ENCODE results near the gene ABLIM3.

DNA sequence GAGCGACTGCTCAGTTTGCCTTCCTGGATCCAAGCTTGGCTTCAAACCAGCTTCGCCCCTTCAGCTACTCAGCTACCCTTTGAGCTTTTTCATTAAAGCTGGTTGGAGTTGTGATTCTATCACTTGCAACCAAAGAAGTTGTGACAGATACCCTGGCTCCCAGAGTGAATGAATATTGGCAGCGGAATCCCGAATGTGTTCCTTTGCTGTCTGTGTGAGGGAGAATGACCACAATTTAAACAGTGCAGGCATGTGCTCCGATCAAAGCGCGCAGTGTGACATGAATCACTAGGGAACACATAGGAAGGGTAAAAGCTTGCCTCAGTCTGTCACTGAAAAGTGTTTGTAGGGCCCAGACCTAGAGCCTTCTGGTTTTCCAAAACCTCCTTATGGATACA, 123.8 kb downstream of the ABLIM3 start:
- no peak for TF ChIP-seq TEAD4 (IDR thresholded peaks at IDR 0.05; ENCODE audit: borderline replicate concordance, insufficient read depth)
- TF ChIP-seq, protein P1, sequence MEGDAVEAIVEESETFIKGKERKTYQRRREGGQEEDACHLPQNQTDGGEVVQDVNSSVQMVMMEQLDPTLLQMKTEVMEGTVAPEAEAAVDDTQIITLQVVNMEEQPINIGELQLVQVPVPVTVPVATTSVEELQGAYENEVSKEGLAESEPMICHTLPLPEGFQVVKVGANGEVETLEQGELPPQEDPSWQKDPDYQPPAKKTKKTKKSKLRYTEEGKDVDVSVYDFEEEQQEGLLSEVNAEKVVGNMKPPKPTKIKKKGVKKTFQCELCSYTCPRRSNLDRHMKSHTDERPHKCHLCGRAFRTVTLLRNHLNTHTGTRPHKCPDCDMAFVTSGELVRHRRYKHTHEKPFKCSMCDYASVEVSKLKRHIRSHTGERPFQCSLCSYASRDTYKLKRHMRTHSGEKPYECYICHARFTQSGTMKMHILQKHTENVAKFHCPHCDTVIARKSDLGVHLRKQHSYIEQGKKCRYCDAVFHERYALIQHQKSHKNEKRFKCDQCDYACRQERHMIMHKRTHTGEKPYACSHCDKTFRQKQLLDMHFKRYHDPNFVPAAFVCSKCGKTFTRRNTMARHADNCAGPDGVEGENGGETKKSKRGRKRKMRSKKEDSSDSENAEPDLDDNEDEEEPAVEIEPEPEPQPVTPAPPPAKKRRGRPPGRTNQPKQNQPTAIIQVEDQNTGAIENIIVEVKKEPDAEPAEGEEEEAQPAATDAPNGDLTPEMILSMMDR (IDR thresholded peaks at IDR 0.05) = no peak
- no peak for TF ChIP-seq SIN3A (IDR thresholded peaks at IDR 0.05; ENCODE audit: borderline replicate concordance, low read depth, low read length)
- TF ChIP-seq NFIC (IDR thresholded peaks at IDR 0.05; ENCODE audit: borderline replicate concordance) = no peak
- no peak for TF ChIP-seq RCOR1 (IDR thresholded peaks at IDR 0.05; ENCODE audit: low read length)
- no peak for TF ChIP-seq FOXJ3 (CRISPR knock-in tag; IDR thresholded peaks at IDR 0.05)
- TF ChIP-seq FOSL2 (IDR thresholded peaks at IDR 0.05; ENCODE audit: borderline replicate concordance, low read depth) = no peak
- TF ChIP-seq, protein P2, sequence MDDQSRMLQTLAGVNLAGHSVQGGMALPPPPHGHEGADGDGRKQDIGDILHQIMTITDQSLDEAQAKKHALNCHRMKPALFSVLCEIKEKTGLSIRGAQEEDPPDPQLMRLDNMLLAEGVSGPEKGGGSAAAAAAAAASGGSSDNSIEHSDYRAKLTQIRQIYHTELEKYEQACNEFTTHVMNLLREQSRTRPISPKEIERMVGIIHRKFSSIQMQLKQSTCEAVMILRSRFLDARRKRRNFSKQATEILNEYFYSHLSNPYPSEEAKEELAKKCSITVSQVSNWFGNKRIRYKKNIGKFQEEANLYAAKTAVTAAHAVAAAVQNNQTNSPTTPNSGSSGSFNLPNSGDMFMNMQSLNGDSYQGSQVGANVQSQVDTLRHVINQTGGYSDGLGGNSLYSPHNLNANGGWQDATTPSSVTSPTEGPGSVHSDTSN (IDR thresholded peaks at IDR 0.05) = no peak
